B cell (primary cell): ENCODE results near the gene PLAC9. TPM values are rescaled to one million over a fixed set of nuclear protein-coding genes. Genes with fewer than 3 reads are reported as not detected.

Experiments
- ATAC-seq: fragments of 200-7000 bp; cut with Tn5 transposase; one replicate; pipeline ENCODE4 v1.10.0; 2021; ENCODE audit warnings: low read depth, mild to moderate bottlenecking, moderate number of reproducible peaks, moderate library complexity
- CTCF ChIA-PET: fragments of 350-600 bp; sonication (Branson Sonifier 250); formaldehyde crosslinking; loops from one replicate; lab custom pipeline; 2021; ENCODE audit warnings: antibody characterized with exemption, inconsistent platforms; lab: Charles Lee
- POLR2A ChIA-PET: fragments of 350-600 bp; sonication (Branson Sonifier 250); formaldehyde crosslinking; loops from one replicate; lab custom pipeline; 2021; ENCODE audit warnings: antibody characterized with exemption; lab: Charles Lee
- DNase-seq: peaks from one replicate; pipeline ENCODE4 v3.0.0; 2013
- H2AFZ ChIP-seq: 2 replicates; pipeline ENCODE4 v1.6.1; 2012; ENCODE audit warnings: mild to moderate bottlenecking, low read depth, low read length; ENCODE audit not compliant: insufficient read depth, poor library complexity, severe bottlenecking
- H3K27ac ChIP-seq, 2 donors: 1 replicate in 1 of 2; 2 replicates in 1 of 2; pipeline ENCODE4 v1.5.1; 2012 to 2013; ENCODE audit warnings: low read length in 2 of 2, mild to moderate bottlenecking in 2 of 2, moderate library complexity in 1 of 2
- H3K27me3 ChIP-seq, 4 experiments: fragments of 200-600 bp in 1 of 4; sonication (generic) in 1 of 4; replicated peaks in 1 of 4; 1 replicate in 2 of 4; 2 replicates in 2 of 4; pipeline versions ENCODE4 v1.6.1 to v1.7.0; 2013 to 2016; ENCODE audit warnings: low read length in 3 of 4, mild to moderate bottlenecking in 2 of 4, mixed read lengths in 1 of 4, moderate library complexity in 1 of 4; ENCODE audit not compliant: insufficient read depth in 4 of 4, control insufficient read depth in 3 of 4; ENCODE audit errors: control extremely low read depth in 1 of 4
- H3K36me3 ChIP-seq, 2 experiments: replicated peaks in 1 of 2; 1 replicate in 1 of 2; 2 replicates in 1 of 2; pipeline versions ENCODE4 v1.6.1 to v1.7.1; 2013; ENCODE audit warnings: low read length in 1 of 2; ENCODE audit not compliant: insufficient read depth in 2 of 2, control insufficient read depth in 1 of 2; ENCODE audit errors: control extremely low read depth in 1 of 2, extremely low read depth in 1 of 2
- H3K4me1 ChIP-seq, 2 donors: fragments of 200-600 bp in 1 of 2; sonication (generic) in 1 of 2; 1 replicate in 1 of 2; 2 replicates in 1 of 2; pipeline versions ENCODE4 v1.5.1 to v1.6.1; 2013 to 2017; ENCODE audit warnings: low read length in 2 of 2; ENCODE audit not compliant: control insufficient read depth in 2 of 2, insufficient read depth in 2 of 2
- H3K4me2 ChIP-seq: replicated peaks from 2 replicates; pipeline ENCODE3; 2012; ENCODE audit warnings: mild to moderate bottlenecking, low read depth, low read length; ENCODE audit not compliant: poor library complexity, severe bottlenecking
- H3K4me3 ChIP-seq, 5 experiments: fragments of 200-600 bp in 1 of 5; sonication (generic) in 1 of 5; 1 replicate in 3 of 5; 2 replicates in 2 of 5; pipeline versions ENCODE4 v1.5.1 to v1.7.0; 2011 to 2016; ENCODE audit warnings: low read length in 4 of 5, mild to moderate bottlenecking in 4 of 5, low read depth in 2 of 5, control low read depth in 1 of 5, moderate library complexity in 1 of 5; ENCODE audit not compliant: insufficient read depth in 1 of 5; ENCODE audit errors: control extremely low read depth in 1 of 5, extremely low read depth in 1 of 5
- H3K79me2 ChIP-seq: fragments of 200-600 bp; sonication (generic); one replicate; pipeline ENCODE4 v1.6.0; 2016; ENCODE audit warnings: low read length; ENCODE audit not compliant: control insufficient read depth, insufficient read depth
- H3K9ac ChIP-seq: fragments of 200-600 bp; sonication (generic); 2 replicates; pipeline ENCODE4 v1.6.1; 2017; ENCODE audit warnings: mild to moderate bottlenecking, low read length, moderate library complexity
- H3K9me3 ChIP-seq, 3 donors: one replicate each; pipeline versions ENCODE4 v1.6.1 to v1.7.1; 2013; ENCODE audit warnings: low read length in 2 of 3; ENCODE audit not compliant: control insufficient read depth in 2 of 3, insufficient read depth in 1 of 3; ENCODE audit errors: control extremely low read depth in 1 of 3
- H4K20me1 ChIP-seq: 2 replicates; pipeline ENCODE4 v1.6.0; 2012; ENCODE audit warnings: mild to moderate bottlenecking, low read length; ENCODE audit not compliant: insufficient read depth, control insufficient read depth, poor library complexity, severe bottlenecking
- H3K27ac Mint-ChIP-seq: one replicate; pipeline ENCODE4 v1.8.0; 2021; ENCODE audit warnings: mixed read lengths
- H3K27me3 Mint-ChIP-seq: one replicate; pipeline ENCODE4 v1.8.0; 2021; ENCODE audit warnings: mixed read lengths
- H3K4me1 Mint-ChIP-seq: one replicate; pipeline ENCODE4 v1.8.0; 2021; ENCODE audit warnings: mixed read lengths
- H3K4me3 Mint-ChIP-seq: one replicate; pipeline ENCODE4 v1.8.0; 2021; ENCODE audit warnings: mixed read lengths
- H3K9me3 Mint-ChIP-seq: one replicate; pipeline ENCODE4 v1.8.0; 2022; ENCODE audit warnings: mixed read lengths; ENCODE audit not compliant: insufficient read depth
- EZH2 ChIP-seq: IDR thresholded peaks from 2 replicates; pipeline ENCODE4 v1.6.1; 2012; ENCODE audit warnings: borderline replicate concordance, low read depth, mild to moderate bottlenecking, moderate library complexity, low read length; ENCODE audit not compliant: insufficient read depth, poor library complexity, severe bottlenecking
- WGBS: methylation state at CpG from one replicate; pipeline ENCODE4 v1.1.5; 2013; ENCODE audit warnings: missing lambda C conversion rate; ENCODE audit not compliant: insufficient coverage; 5-methylcytosine and 5-hydroxymethylcytosine counted together
- intact Hi-C: fragments of 100-400 bp; cut with micrococcal nuclease; formaldehyde crosslinking; loops from one replicate; pipeline ENCODE4 v1.10.0; 2022
- polyA plus RNA-seq: library from polyadenylated mRNA; depleted of rRNA; stranded (reverse); fragments of >200 nt; gene quantifications from 2 replicates; pipeline ENCODE4 v1.2.3, GENCODE V29; 2012
- total RNA-seq, 2 donors: library from RNA; stranded (reverse); fragments of 120-200 nt in 1 of 2; gene quantifications; 1 replicate in 1 of 2; 2 replicates in 1 of 2; pipeline versions ENCODE4 v1.2.3 to v1.2.4, GENCODE V29; 2013 to 2022
- TF ChIP-seq, protein P1 (sequence below): fragments of 200-600 bp; IDR thresholded peaks from one replicate; pipeline ENCODE4 v1.8.0; 2022; ENCODE audit warnings: antibody characterized with exemption, mild to moderate bottlenecking

The PLAC9 gene
- total and polyA plus RNA-seq, 2 donors (not counting 1 experiment from before 2014, with no cell fraction given) = not detected

- peaks cover 68% of the 10 kb centered on the region for H3K79me2 ChIP-seq
- no peak overlapping the region for H3K27ac Mint-ChIP-seq
- 99% methylated on average over 10 of the region's 15 CpGs for WGBS
- no peak for DNase-seq
- TF ChIP-seq, protein P1, sequence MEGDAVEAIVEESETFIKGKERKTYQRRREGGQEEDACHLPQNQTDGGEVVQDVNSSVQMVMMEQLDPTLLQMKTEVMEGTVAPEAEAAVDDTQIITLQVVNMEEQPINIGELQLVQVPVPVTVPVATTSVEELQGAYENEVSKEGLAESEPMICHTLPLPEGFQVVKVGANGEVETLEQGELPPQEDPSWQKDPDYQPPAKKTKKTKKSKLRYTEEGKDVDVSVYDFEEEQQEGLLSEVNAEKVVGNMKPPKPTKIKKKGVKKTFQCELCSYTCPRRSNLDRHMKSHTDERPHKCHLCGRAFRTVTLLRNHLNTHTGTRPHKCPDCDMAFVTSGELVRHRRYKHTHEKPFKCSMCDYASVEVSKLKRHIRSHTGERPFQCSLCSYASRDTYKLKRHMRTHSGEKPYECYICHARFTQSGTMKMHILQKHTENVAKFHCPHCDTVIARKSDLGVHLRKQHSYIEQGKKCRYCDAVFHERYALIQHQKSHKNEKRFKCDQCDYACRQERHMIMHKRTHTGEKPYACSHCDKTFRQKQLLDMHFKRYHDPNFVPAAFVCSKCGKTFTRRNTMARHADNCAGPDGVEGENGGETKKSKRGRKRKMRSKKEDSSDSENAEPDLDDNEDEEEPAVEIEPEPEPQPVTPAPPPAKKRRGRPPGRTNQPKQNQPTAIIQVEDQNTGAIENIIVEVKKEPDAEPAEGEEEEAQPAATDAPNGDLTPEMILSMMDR = no peak
- TF ChIP-seq EZH2 = no peak
- peaks cover 94% of the 10 kb centered on the region for H4K20me1 ChIP-seq
- no peak overlapping the region for H3K4me3 Mint-ChIP-seq
- H3K9me3 ChIP-seq = no peaks in the 10 kb centered on the region
- H2AFZ ChIP-seq = no peak overlapping the region
- H3K27ac ChIP-seq = no peak overlapping the region
- no peaks in the 10 kb centered on the region for H3K9me3 Mint-ChIP-seq
- ChIA-PET CTCF (no interaction called here), POLR2A (no interaction called here)
- no peak overlapping the region for H3K4me3 ChIP-seq
- H3K9ac ChIP-seq = no peak overlapping the region
- intact Hi-C loops = no loop called here
- peaks cover 0 to 45% of the 10 kb centered on the region in 2 experiments for H3K36me3 ChIP-seq
- no peaks in the 10 kb centered on the region for H3K27me3 ChIP-seq
- no peak overlapping the region for H3K4me2 ChIP-seq
- no peak for ATAC-seq
- H3K4me1 Mint-ChIP-seq = peaks cover 29% of the 10 kb centered on the region
- peaks cover 0 to 3% of the 10 kb centered on the region in 2 donors for H3K4me1 ChIP-seq
- no peaks in the 10 kb centered on the region for H3K27me3 Mint-ChIP-seq
Observed at GRCh38 chr10:80174641-80175395, 42.3 kb downstream of the PLAC9 start.

GRCh38 chr10:80176526-80176925 lies 44.0 kb downstream of the PLAC9 start:
- ChIA-PET POLR2A (no interaction called here), CTCF (interaction anchor here (0.9 to 1.4 kb wide), 3 partner anchors 15 to 33 kb away, joined by 3 to 4 read pairs (median 3); no protein-coding TSS in a partner anchor)
- H3K27me3 ChIP-seq = no peaks in the 10 kb centered on the region
- H3K79me2 ChIP-seq = peaks cover 76% of the 10 kb centered on the region
- intact Hi-C loops = no loop called here
- Mint-ChIP-seq H3K27me3 (no peaks in the 10 kb centered on the region), H3K27ac (no peak overlapping the region), H3K4me1 (peaks cover 32% of the 10 kb centered on the region), H3K9me3 (no peaks in the 10 kb centered on the region), H3K4me3 (no peak overlapping the region)
- WGBS = 95% methylated on average over 6 of the region's 6 CpGs
- peaks cover 0 to 42% of the 10 kb centered on the region in 2 experiments for H3K36me3 ChIP-seq
- H3K4me2 ChIP-seq = no peak overlapping the region
- H2AFZ ChIP-seq = no peak overlapping the region
- DNase-seq (no peak), ATAC-seq (no peak)
- H3K4me1 ChIP-seq = peaks cover 0 to 3% of the 10 kb centered on the region in 2 donors
- no peak overlapping the region for H3K4me3 ChIP-seq
- H3K27ac ChIP-seq = no peak overlapping the region
- no peaks in the 10 kb centered on the region for H3K9me3 ChIP-seq
- H3K9ac ChIP-seq = no peak overlapping the region
- no peak for TF ChIP-seq EZH2
- TF ChIP-seq, protein P1 = no peak
- peaks cover 95% of the 10 kb centered on the region for H4K20me1 ChIP-seq
